ENCODE measurements around the gene SERPINA5. TPM values are rescaled to one million over a fixed set of nuclear protein-coding genes. Genes with fewer than 3 reads are reported as not detected.
A peak's percentile ranks its signal among the peaks of the same experiment; 100 is the strongest.

SERPINA5 gene
- total and polyA plus RNA-seq, 2 of the 13 experiments (the other 11 are each of a cell fraction or from before 2014, with no cell fraction given): 449 to 498 TPM

DNA sequence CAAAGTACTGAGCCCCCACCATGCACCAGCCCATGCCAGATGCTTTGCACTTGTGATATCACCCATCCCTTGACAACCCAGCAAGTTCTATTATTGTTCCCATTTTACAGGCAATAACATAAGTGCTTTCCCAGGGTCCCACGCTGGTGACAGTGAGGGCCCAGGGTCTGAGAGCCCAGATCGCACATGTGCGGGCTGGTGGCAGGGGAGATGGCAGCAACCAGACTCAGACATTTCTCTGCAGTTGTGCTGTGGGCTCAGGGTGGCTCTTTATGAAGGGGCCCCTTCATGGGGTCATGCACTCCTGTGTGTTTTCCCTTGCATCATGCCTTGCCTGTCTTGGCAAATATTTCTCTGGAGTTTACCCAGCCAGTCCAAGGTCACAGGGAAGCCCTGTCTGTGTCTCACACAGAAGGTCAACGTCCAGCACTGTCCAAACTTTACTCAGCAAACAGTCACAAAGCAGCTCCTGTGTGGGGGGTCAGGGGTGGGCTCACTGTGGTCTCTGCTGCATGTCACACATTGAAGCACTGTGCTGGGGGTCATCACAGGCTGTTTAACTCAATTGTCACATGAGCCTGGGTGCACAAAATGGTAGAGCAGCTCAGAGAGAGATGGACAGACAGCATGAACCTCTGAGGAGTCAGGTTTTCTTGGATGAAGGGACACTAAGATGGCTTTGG is 12.7 kb downstream of the SERPINA5 start (continued):
- TF ChIP-seq, protein P1, sequence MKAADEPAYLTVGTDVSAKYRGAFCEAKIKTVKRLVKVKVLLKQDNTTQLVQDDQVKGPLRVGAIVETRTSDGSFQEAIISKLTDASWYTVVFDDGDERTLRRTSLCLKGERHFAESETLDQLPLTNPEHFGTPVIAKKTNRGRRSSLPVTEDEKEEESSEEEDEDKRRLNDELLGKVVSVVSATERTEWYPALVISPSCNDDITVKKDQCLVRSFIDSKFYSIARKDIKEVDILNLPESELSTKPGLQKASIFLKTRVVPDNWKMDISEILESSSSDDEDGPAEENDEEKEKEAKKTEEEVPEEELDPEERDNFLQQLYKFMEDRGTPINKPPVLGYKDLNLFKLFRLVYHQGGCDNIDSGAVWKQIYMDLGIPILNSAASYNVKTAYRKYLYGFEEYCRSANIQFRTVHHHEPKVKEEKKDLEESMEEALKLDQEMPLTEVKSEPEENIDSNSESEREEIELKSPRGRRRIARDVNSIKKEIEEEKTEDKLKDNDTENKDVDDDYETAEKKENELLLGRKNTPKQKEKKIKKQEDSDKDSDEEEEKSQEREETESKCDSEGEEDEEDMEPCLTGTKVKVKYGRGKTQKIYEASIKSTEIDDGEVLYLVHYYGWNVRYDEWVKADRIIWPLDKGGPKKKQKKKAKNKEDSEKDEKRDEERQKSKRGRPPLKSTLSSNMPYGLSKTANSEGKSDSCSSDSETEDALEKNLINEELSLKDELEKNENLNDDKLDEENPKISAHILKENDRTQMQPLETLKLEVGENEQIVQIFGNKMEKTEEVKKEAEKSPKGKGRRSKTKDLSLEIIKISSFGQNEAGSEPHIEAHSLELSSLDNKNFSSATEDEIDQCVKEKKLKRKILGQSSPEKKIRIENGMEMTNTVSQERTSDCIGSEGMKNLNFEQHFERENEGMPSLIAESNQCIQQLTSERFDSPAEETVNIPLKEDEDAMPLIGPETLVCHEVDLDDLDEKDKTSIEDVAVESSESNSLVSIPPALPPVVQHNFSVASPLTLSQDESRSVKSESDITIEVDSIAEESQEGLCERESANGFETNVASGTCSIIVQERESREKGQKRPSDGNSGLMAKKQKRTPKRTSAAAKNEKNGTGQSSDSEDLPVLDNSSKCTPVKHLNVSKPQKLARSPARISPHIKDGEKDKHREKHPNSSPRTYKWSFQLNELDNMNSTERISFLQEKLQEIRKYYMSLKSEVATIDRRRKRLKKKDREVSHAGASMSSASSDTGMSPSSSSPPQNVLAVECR (CRISPR knock-in tag; IDR thresholded peaks at IDR 0.05; ENCODE audit: borderline replicate concordance): peak; percentile 92; the same call in 1 of the 2 replicates
- TF ChIP-seq ZNF788 (CRISPR knock-in tag; IDR thresholded peaks at IDR 0.05; ENCODE audit: borderline replicate concordance) (peak; percentile 96; the same call in 1 of the 2 replicates), POLR2AphosphoS2 (IDR thresholded peaks at IDR 0.05; ENCODE audit: low read depth, low read length) (no peak), EEA1 (CRISPR knock-in tag; IDR thresholded peaks at IDR 0.05; ENCODE audit: borderline replicate concordance) (no peak), NAIF1 (CRISPR knock-in tag; IDR thresholded peaks at IDR 0.05; ENCODE audit: borderline replicate concordance) (peak; percentile 47; the same call in 1 of the 2 replicates), ZNF552 (CRISPR knock-in tag; IDR thresholded peaks at IDR 0.05; ENCODE audit: borderline replicate concordance) (peak; percentile 95), IKZF1 (IDR thresholded peaks at IDR 0.05) (no peak), ZFP37 (CRISPR knock-in tag; IDR thresholded peaks at IDR 0.05; ENCODE audit: borderline replicate concordance) (no peak; the same call in 1 of the 2 replicates)
- TF ChIP-seq, protein P2, sequence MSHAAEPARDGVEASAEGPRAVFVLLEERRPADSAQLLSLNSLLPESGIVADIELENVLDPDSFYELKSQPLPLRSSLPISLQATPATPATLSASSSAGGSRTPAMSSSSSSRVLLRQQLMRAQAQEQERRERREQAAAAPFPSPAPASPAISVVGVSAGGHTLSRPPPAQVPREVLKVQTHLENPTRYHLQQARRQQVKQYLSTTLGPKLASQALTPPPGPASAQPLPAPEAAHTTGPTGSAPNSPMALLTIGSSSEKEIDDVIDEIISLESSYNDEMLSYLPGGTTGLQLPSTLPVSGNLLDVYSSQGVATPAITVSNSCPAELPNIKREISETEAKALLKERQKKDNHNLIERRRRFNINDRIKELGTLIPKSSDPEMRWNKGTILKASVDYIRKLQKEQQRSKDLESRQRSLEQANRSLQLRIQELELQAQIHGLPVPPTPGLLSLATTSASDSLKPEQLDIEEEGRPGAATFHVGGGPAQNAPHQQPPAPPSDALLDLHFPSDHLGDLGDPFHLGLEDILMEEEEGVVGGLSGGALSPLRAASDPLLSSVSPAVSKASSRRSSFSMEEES (CRISPR knock-in tag; IDR thresholded peaks at IDR 0.05): peak; percentile 95
- TF ChIP-seq, protein P3, sequence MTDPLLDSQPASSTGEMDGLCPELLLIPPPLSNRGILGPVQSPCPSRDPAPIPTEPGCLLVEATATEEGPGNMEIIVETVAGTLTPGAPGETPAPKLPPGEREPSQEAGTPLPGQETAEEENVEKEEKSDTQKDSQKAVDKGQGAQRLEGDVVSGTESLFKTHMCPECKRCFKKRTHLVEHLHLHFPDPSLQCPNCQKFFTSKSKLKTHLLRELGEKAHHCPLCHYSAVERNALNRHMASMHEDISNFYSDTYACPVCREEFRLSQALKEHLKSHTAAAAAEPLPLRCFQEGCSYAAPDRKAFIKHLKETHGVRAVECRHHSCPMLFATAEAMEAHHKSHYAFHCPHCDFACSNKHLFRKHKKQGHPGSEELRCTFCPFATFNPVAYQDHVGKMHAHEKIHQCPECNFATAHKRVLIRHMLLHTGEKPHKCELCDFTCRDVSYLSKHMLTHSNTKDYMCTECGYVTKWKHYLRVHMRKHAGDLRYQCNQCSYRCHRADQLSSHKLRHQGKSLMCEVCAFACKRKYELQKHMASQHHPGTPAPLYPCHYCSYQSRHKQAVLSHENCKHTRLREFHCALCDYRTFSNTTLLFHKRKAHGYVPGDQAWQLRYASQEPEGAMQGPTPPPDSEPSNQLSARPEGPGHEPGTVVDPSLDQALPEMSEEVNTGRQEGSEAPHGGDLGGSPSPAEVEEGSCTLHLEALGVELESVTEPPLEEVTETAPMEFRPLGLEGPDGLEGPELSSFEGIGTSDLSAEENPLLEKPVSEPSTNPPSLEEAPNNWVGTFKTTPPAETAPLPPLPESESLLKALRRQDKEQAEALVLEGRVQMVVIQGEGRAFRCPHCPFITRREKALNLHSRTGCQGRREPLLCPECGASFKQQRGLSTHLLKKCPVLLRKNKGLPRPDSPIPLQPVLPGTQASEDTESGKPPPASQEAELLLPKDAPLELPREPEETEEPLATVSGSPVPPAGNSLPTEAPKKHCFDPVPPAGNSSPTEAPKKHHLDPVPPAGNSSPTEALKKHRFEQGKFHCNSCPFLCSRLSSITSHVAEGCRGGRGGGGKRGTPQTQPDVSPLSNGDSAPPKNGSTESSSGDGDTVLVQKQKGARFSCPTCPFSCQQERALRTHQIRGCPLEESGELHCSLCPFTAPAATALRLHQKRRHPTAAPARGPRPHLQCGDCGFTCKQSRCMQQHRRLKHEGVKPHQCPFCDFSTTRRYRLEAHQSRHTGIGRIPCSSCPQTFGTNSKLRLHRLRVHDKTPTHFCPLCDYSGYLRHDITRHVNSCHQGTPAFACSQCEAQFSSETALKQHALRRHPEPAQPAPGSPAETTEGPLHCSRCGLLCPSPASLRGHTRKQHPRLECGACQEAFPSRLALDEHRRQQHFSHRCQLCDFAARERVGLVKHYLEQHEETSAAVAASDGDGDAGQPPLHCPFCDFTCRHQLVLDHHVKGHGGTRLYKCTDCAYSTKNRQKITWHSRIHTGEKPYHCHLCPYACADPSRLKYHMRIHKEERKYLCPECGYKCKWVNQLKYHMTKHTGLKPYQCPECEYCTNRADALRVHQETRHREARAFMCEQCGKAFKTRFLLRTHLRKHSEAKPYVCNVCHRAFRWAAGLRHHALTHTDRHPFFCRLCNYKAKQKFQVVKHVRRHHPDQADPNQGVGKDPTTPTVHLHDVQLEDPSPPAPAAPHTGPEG (CRISPR knock-in tag; IDR thresholded peaks at IDR 0.05): peak; percentile 79; the same call in 1 of the 2 replicates
- TF ChIP-seq, protein P4, sequence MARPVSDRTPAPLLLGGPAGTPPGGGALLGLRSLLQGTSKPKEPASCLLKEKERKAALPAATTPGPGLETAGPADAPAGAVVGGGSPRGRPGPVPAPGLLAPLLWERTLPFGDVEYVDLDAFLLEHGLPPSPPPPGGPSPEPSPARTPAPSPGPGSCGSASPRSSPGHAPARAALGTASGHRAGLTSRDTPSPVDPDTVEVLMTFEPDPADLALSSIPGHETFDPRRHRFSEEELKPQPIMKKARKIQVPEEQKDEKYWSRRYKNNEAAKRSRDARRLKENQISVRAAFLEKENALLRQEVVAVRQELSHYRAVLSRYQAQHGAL (CRISPR knock-in tag; IDR thresholded peaks at IDR 0.05; ENCODE audit: not compliant biosample characterization): no peak
- TF ChIP-seq, protein P5, sequence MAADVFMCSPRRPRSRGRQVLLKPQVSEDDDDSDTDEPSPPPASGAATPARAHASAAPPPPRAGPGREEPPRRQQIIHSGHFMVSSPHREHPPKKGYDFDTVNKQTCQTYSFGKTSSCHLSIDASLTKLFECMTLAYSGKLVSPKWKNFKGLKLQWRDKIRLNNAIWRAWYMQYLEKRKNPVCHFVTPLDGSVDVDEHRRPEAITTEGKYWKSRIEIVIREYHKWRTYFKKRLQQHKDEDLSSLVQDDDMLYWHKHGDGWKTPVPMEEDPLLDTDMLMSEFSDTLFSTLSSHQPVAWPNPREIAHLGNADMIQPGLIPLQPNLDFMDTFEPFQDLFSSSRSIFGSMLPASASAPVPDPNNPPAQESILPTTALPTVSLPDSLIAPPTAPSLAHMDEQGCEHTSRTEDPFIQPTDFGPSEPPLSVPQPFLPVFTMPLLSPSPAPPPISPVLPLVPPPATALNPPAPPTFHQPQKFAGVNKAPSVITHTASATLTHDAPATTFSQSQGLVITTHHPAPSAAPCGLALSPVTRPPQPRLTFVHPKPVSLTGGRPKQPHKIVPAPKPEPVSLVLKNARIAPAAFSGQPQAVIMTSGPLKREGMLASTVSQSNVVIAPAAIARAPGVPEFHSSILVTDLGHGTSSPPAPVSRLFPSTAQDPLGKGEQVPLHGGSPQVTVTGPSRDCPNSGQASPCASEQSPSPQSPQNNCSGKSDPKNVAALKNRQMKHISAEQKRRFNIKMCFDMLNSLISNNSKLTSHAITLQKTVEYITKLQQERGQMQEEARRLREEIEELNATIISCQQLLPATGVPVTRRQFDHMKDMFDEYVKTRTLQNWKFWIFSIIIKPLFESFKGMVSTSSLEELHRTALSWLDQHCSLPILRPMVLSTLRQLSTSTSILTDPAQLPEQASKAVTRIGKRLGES (CRISPR knock-in tag; IDR thresholded peaks at IDR 0.05; ENCODE audit: borderline replicate concordance): peak; percentile 82; the same call in 1 of the 2 replicates
